Hematopoietic multipotent progenitor cell treated with erythropoietin and hydrocortisone succinate and interleukin-3 and kit ligand, for 6 days (in vitro differentiated cells): ENCODE data around the gene CHCHD5.
"Not testable (repeated sequence)": the region's sequence is repeated elsewhere in the genome, so short reads cannot be mapped to it uniquely, and the experiment has no call there.

Experiments
- DNase-seq: peaks from one replicate; pipeline ENCODE4 v3.0.0-alpha.2; 2015

CHCHD5 gene

GRCh38 chr2:112588611-112589045, 4.2 kb downstream of the CHCHD5 start:
- DNase-seq, result no peak

GRCh38 chr2:112591413-112591812, 7.0 kb downstream of the CHCHD5 start:
- no peak for DNase-seq

DNA sequence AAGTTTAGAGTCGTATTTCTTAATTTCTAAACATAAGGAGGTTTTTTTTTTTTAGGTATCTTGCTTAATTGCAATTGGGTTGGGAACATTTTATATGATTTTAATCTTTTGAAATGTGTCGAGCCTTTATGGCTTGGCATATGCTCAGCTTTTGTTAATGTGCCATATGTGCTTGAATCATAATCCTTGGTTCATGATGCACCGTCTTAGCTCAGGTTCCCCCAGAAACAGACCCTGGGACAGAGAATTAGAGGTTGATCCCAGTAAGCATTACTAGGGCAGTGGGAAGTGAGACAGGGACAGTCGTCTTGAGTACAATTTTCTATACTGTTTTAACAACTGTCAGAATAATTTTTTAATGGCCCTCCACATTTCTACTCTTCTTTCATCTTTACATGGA, 9.3 kb downstream of the CHCHD5 start:
- DNase-seq, result no peak

- no peak for DNase-seq
Measured at GRCh38 chr2:112597537-112598322, 13.3 kb downstream of the CHCHD5 start.

GRCh38 chr2:112600634-112601033, 16.2 kb downstream of the CHCHD5 start:
- no peak for DNase-seq

DNA sequence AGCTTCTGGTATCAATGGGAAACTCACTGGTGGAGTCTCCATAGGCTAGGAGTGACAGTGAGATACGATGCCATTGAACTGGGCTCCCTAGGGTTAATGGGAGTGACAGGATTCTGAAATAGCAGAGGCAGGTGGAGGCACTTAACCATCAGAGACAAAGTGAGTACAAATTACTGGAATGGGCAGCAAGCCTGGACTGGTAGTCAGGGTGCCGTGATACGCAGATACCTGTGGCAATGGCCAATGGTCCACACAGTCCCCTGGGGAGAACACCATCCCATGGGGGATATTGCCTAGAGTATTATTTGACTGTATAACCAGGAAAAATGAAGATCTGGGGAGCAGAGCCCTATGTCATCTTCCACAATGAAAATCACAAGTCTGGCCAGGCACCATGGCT, 17.3 kb downstream of the CHCHD5 start:
- DNase-seq, result no peak

DNA sequence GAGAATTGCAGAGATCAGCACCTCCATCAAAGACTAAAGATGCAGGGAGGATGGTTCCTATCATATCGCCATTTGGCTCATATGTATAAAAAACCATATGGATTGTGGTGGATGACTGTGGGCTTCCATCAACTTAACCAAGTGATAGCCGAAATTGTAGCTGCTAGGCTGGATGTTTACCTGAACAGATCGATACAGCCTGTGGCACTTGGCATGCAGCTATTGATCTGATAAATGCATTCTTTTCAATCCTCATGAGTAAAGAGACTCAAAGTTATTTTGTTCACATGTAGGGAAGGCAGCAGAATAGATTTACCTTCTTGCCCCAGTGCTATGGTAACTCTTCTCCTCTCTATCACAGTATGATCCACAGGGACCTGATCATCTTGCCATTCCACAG, 18.5 kb downstream of the CHCHD5 start:
- no peak for DNase-seq

DNA sequence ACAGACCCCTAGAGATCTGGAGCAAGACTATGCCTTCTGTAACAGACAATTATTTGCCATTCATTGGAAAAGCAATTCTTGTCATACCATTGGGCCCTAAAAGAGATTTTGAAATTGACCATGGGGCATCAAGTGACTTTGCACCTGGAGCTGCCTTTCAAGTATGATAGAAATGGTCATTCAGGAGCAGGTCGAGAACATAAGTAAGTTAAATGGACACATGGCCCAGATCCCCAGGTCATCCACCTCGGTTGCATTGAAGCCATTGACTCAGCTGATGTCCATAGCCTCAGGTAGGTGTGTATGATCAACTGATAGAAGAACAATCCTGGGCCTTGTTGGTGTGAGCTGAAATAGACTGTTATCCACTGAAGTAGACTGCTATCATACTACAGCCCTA, 19.3 kb downstream of the CHCHD5 start:
- DNase-seq, result no peak

DNA sequence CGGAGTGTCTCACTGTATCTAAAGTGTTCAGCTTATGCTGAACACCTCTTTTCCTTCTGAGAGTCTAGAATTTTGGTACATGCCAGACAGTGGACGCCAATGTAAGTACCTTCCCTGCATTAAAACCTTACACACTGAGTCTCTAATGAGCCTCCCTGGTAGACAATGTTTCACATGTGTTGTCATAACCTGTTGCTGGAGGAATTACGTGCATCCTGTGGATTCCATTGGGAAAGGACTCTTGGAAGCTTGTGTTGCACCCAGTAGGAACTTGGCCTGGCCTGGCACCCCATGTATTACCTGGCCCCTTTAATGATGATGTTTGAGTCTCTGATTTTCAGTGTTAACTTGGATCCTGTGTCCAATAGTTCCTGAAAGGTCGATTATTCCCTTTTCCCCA, 20.5 kb downstream of the CHCHD5 start:
- no peak for DNase-seq

DNA sequence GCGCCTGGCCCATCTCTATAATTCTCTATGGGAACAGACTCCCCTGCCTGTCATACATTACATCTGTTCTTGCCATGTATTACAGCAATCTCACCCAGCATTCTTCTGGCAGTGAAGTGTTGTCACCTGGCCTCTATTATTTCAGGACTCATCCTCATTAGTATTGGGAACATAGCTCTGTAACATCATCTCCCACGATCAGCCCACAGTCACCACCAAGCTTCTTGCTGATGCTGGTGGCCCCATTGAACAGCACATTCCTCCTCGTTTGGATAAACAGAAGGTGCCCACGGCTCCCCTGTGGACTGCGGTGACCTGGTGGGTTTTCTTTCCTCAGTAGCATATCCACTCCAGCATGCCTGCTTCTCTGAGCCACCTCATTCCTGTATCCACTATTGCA, 21.5 kb downstream of the CHCHD5 start:
- no peak for DNase-seq

- no peak for DNase-seq
Measured at GRCh38 chr2:112606547-112606946, 22.1 kb downstream of the CHCHD5 start.

- no peak for DNase-seq
Measured at GRCh38 chr2:112607680-112608438, 23.4 kb downstream of the CHCHD5 start.

DNA sequence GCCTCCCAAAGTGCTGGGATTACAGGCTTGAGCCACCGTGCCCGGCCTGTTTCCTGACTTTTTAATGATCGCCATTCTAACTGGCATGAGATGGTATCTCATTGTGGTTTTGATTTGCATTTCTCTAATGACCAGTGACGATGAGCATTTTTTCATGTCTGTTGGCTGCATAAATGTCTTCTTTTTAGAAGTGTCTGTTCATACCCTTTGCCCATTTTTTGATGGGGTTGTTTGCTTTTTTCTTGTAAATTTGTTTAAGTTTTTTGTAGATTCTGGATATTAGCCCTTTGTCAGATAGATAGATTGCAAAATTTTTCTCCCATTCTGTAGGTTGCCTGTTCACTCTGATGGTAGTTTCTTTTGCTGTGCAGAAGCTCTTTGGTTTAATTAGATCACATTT, 24.9 kb downstream of the CHCHD5 start:
- not testable (repeated sequence) for DNase-seq

- DNase-seq, result not testable (repeated sequence)
Measured at GRCh38 chr2:112612283-112612682, 27.9 kb downstream of the CHCHD5 start.

GRCh38 chr2:112614201-112614840, 29.9 kb downstream of the CHCHD5 start:
- DNase-seq, result no peak

- no peak for DNase-seq
Measured at GRCh38 chr2:112615051-112615450, 30.6 kb downstream of the CHCHD5 start.

- DNase-seq, result not testable (repeated sequence)
Measured at GRCh38 chr2:112615798-112616197, 31.4 kb downstream of the CHCHD5 start.

DNA sequence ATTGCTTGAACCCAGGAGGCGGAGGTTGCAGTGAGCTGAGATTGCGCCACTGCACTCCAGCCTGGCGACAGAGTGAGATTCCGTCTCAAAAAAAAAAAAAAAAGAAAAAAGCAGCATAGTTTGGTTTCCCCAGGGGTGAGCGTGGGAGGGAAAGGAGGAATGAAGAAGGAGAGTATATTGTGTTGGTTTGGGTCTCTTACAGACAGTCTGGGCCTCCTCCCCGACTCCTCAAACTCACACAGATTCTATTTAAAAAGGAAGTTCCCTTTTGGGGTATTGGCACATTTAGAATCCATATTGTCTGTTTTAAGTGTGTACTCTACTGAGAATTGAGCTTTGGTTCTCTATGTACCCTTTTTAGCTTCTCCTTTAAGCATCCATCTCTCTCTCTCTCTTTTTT, 34.0 kb downstream of the CHCHD5 start:
- no peak for DNase-seq

DNA sequence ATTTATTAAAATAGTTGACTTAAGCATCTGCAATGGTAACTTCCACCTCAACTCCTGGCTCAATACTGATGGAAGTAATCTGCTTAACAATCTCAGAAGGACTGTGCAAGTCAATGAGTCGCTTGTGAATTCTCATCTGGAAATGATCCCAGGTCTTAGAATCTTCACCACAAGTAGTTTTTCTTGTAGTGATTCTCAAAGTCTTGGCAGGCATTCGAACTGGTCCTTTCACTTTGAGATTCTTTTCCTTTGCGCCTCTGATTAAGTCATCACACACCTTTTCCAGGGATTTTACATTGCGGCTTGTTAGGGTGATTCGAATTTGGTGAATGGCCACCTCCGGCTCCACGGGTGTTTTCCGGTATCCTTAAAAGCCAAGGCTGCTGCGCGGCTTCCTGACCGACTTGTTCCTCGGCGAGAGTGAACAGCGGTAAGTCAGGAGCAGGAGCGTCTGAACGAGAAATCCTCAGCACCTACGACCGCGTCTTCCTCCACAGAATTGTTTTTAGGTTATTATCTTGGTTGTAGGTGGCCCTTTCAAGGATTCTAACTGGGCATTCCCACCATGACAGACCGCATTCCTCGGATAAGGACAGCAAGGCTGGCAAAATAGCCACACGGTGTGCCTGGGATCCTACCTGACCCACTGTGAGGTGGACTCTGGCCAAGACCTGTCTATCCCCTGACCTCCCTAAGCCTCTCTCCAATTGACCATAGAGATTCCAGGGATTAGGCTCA, 37.5 kb downstream of the CHCHD5 start:
- DNase-seq, result no peak

DNA sequence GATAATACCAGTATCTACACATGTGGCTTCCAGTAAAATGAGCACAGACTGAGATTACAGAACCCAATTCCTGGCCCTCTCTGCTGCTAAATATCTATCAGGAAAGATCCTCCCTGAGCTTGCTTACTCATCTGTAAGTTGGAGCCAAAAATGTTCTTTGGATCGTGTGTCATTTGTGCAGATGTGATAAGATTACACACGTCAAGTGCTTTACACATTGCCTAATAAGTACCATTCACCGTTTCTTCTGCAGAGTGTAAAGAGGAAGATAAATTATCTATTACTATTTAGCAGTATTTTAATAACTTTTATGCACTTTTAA, 38.1 kb downstream of the CHCHD5 start:
- DNase-seq, result peak; percentile 76

GRCh38 chr2:112623913-112624777, 39.7 kb downstream of the CHCHD5 start:
- peak; percentile 82 for DNase-seq

DNA sequence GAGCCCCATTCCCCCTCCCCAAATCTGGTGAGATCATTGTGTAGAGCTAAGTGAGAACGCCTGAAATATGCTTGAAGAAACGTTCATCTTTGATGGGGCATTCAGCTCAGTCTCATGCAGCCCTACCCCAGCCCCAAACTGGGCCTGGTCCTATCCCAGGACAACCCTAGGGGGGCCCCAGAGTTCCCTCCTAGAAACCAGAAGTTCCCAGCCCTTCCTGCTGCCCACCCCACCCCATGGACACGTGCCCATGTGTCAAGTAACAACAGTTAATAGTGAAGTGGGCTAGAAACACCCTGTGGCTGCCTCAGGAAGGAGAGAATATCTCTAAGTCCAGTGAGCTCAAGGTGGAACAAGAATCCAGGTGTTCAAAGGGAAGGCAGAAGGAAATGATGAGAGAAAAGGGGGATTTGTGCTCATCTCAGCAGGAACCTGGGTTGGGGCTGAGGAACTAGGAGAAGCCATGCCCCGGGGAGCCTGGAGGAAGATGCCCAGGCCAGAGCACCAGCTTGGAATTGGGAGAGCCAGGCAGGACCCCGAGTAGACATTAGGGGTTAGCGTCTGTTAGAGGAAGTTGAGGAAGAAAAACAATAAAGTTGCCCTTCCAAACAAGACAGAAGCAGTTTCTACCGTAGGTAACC, 41.2 kb downstream of the CHCHD5 start:
- DNase-seq, result no peak
